ENCODE results near the gene IGF2BP2.

The IGF2BP2 gene

DNA sequence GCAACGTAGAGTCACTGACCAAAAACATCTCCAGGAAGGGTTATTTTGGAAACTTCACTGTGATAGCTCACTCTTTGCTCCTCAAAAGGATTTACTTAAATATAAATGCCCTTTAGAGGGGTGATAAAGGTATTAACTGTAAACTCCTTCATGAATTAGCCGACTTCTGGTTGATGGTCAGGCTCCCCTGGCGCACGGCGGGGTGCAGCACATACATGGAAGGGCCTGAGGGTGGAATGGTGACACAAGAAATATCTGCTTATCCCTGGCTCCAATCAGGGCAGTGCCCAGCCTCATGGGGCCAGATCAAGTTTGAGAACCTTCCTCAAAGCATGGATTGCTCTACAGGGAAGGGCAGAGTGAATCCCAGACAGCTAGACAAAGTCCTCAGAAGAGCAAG is 116.5 kb downstream of the IGF2BP2 start:
- Histone ChIP-seq H3K27ac (no peak overlapping the region), H4K20me1 (ENCODE audit: insufficient read depth) (no peaks in the 10 kb centered on the region), H3K9ac (no peak overlapping the region), H3K79me2 (ENCODE audit: insufficient read depth, low read depth) (no peaks in the 10 kb centered on the region), H3K36me3 (ENCODE audit: insufficient read depth) (no peaks in the 10 kb centered on the region), H3K4me2 (no peak overlapping the region), H3K4me3 (IDR thresholded peaks at IDR 0.05; ENCODE audit: insufficient read depth, low read depth, low read length) (no peak overlapping the region), H3K27me3 (ENCODE audit: insufficient read depth, low read depth) (no peaks in the 10 kb centered on the region; the same call in 1 of the 2 replicates), H2AFZ (ENCODE audit: low read depth) (no peak overlapping the region), H3K4me1 (ENCODE audit: low read depth, poor library complexity, severe bottlenecking) (no peaks in the 10 kb centered on the region)
- TF ChIP-seq, protein P1, sequence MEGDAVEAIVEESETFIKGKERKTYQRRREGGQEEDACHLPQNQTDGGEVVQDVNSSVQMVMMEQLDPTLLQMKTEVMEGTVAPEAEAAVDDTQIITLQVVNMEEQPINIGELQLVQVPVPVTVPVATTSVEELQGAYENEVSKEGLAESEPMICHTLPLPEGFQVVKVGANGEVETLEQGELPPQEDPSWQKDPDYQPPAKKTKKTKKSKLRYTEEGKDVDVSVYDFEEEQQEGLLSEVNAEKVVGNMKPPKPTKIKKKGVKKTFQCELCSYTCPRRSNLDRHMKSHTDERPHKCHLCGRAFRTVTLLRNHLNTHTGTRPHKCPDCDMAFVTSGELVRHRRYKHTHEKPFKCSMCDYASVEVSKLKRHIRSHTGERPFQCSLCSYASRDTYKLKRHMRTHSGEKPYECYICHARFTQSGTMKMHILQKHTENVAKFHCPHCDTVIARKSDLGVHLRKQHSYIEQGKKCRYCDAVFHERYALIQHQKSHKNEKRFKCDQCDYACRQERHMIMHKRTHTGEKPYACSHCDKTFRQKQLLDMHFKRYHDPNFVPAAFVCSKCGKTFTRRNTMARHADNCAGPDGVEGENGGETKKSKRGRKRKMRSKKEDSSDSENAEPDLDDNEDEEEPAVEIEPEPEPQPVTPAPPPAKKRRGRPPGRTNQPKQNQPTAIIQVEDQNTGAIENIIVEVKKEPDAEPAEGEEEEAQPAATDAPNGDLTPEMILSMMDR (conservative IDR thresholded peaks at IDR 0.05; ENCODE audit: low read depth, low read length), result no peak

DNA sequence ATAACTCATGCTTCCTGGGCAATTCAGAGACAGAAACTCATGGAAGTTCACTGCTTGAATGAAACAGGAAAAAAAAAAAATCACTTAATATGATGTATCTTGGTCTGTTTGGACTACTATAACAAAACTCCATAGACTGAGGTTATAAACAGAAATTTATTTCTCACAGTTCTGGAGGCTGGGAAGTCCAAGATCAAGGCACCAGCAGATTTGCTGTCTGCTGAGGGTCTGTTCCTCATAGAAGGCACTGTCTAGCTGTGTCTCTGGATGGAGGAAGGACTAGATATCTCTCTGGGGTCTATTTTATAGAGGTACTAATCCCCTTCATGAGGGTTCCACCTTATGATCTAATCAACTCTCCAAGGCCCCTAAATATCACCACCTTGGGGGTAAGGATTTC is 119.3 kb downstream of the IGF2BP2 start:
- no peaks in the 10 kb centered on the region for H3K4me1 ChIP-seq (ENCODE audit: low read depth, poor library complexity, severe bottlenecking)
- TF ChIP-seq, protein P1 (conservative IDR thresholded peaks at IDR 0.05; ENCODE audit: low read depth, low read length), result no peak
- no peak overlapping the region for H3K9ac ChIP-seq
- no peaks in the 10 kb centered on the region for H3K36me3 ChIP-seq (ENCODE audit: insufficient read depth)
- H3K79me2 ChIP-seq (ENCODE audit: insufficient read depth, low read depth), result no peaks in the 10 kb centered on the region
- no peak overlapping the region for H3K27ac ChIP-seq
- H3K4me2 ChIP-seq, result no peak overlapping the region
- no peak overlapping the region for H3K4me3 ChIP-seq (IDR thresholded peaks at IDR 0.05; ENCODE audit: insufficient read depth, low read depth, low read length)
- H4K20me1 ChIP-seq (ENCODE audit: insufficient read depth), result no peaks in the 10 kb centered on the region
- H2AFZ ChIP-seq (ENCODE audit: low read depth), result no peak overlapping the region
- H3K27me3 ChIP-seq (ENCODE audit: insufficient read depth, low read depth), result no peaks in the 10 kb centered on the region

DNA sequence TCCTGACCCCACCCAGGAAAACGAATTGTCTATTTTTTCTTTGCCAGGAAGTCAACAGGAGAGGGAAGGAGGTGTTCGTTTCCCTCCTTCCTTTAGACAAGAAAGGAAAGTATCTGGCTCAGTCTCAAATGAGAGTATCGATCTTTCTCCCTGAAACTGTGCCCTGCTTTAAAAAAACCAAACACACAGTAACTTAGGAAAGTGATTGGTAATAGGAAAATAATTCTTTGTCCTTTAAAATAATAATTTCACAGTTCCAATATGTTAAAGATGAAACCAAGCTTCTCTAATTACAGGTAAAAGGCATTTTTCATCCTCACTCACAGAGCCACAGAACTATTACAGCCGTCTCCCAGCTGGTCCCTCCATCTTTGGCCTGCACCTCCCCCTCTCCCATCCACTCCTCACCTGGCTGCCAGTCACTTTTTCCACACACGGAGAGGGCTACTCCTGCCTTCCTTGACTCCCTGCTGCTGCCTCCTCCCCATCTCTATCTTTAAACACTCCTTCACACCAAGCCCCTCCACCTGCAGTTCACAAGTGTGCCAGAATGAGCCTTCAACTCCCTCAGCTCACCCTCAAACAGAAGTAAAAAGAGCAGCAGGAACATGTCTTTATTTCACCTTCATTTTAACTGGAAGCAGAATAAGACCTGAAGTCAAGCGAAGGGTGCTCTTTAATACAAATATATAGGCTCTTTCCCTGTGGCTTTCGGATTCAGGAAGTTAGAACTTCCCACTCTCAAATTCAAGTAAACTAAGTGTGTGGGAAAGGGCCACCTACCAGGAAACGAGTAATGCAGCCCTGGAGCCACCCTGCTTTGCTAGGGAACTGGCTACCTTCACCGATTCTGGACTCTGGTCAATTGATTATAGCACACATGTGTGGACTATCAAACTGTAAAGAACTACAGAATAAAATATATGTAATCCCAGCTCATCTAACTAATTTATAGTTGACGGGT is 122.3 kb downstream of the IGF2BP2 start:
- no peaks in the 10 kb centered on the region for H3K36me3 ChIP-seq (ENCODE audit: insufficient read depth)
- H3K9ac ChIP-seq, result no peak overlapping the region
- H3K4me3 ChIP-seq (IDR thresholded peaks at IDR 0.05; ENCODE audit: insufficient read depth, low read depth, low read length), result no peak overlapping the region
- H3K27ac ChIP-seq, result no peak overlapping the region
- H4K20me1 ChIP-seq (ENCODE audit: insufficient read depth), result no peaks in the 10 kb centered on the region
- H3K4me2 ChIP-seq, result no peak overlapping the region
- no peak overlapping the region for H2AFZ ChIP-seq (ENCODE audit: low read depth)
- H3K79me2 ChIP-seq (ENCODE audit: insufficient read depth, low read depth), result no peaks in the 10 kb centered on the region
- no peaks in the 10 kb centered on the region for H3K27me3 ChIP-seq (ENCODE audit: insufficient read depth, low read depth)
- H3K4me1 ChIP-seq (ENCODE audit: low read depth, poor library complexity, severe bottlenecking), result no peaks in the 10 kb centered on the region
- TF ChIP-seq, protein P1 (conservative IDR thresholded peaks at IDR 0.05; ENCODE audit: low read depth, low read length), result no peak

DNA sequence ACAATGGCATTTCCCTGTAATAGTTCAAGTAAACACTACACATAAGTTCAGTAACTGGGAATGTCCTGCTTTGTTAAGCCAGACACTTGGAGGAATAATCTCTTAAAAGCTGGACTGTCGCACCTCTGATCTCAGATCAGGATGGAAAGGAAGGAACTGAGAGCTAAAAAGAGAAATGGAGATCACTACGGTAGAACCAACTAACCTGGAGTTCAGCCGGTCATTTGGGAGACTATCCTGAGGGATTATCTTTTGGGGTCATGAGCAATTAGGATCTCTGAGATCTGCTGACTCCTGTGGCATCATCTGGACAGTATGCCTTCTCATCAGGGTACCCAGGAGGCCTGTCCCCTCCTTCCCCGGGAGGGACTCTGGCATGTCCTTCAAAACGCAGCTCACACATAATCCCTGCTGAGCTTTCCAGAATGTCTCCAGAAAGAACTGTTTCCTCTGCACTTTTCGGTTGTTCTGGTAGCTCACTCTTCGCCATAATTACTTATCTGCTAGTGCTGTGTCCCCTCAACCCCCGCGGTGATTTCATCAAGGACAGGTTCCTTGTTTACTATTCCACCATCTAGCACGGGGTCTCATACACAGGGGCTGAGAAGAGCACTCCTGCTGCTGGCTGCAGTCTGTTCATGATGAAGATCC is 123.1 kb downstream of the IGF2BP2 start:
- Histone ChIP-seq H3K4me1 (ENCODE audit: low read depth, poor library complexity, severe bottlenecking) (no peaks in the 10 kb centered on the region), H3K36me3 (ENCODE audit: insufficient read depth) (no peaks in the 10 kb centered on the region), H3K4me2 (no peak overlapping the region), H3K9ac (no peak overlapping the region), H4K20me1 (ENCODE audit: insufficient read depth) (no peaks in the 10 kb centered on the region), H3K27me3 (ENCODE audit: insufficient read depth, low read depth) (no peaks in the 10 kb centered on the region), H3K4me3 (IDR thresholded peaks at IDR 0.05; ENCODE audit: insufficient read depth, low read depth, low read length) (no peak overlapping the region), H2AFZ (ENCODE audit: low read depth) (no peak overlapping the region), H3K27ac (no peak overlapping the region), H3K79me2 (ENCODE audit: insufficient read depth, low read depth) (no peaks in the 10 kb centered on the region)
- TF ChIP-seq, protein P1 (conservative IDR thresholded peaks at IDR 0.05; ENCODE audit: low read depth, low read length), result no peak
